Islet of Langerhans (tissue), 1 donor: Measurements from ENCODE around the gene CD244.
"Not testable (repeated sequence)": the region's sequence is repeated elsewhere in the genome, so short reads cannot be mapped to it uniquely, and the experiment has no call there.

ENCODE experiments used
- FAIRE-seq: peaks from one replicate; lab custom pipeline; 2011; peaks lifted over from hg19 to GRCh38; lab: Jason Lieb, UNC

The CD244 gene

GRCh38 chr1:160862203-160863060 lies at the start of gene CD244:
Gene CD244 (minus strand): TSS chr1:160862887. CDS start chr1:160862677, 210 bp downstream.
- no peak for FAIRE-seq

- FAIRE-seq = no peak
These were observed 49.2 kb upstream of the CD244 start for GRCh38 chr1:160911925-160912324.

- FAIRE-seq = no peak
These were observed 48.8 kb upstream of the CD244 start for GRCh38 chr1:160911441-160911840.

- no peak for FAIRE-seq
These were observed 47.6 kb upstream of the CD244 start for GRCh38 chr1:160910170-160910750.

GRCh38 chr1:160907976-160908375 lies 45.3 kb upstream of the CD244 start:
- no peak for FAIRE-seq

GRCh38 chr1:160905617-160905989 lies 42.9 kb upstream of the CD244 start:
- no peak for FAIRE-seq

GRCh38 chr1:160904783-160905616 lies 42.3 kb upstream of the CD244 start:
- no peak for FAIRE-seq

GRCh38 chr1:160902251-160902650 lies 39.6 kb upstream of the CD244 start:
- FAIRE-seq = not testable (repeated sequence)

- FAIRE-seq = no peak
These were observed 39.1 kb upstream of the CD244 start for GRCh38 chr1:160901768-160902167.

- not testable (repeated sequence) for FAIRE-seq
These were observed 38.0 kb upstream of the CD244 start for GRCh38 chr1:160900683-160901082.

GRCh38 chr1:160894368-160895135 lies 31.9 kb upstream of the CD244 start:
- not testable (repeated sequence) for FAIRE-seq

GRCh38 chr1:160891474-160891873 lies 28.8 kb upstream of the CD244 start:
- FAIRE-seq = no peak

- FAIRE-seq = no peak
These were observed 26.2 kb upstream of the CD244 start for GRCh38 chr1:160888926-160889325.

- FAIRE-seq = no peak
These were observed 24.4 kb upstream of the CD244 start for GRCh38 chr1:160887071-160887470.

GRCh38 chr1:160885042-160885441 lies 22.4 kb upstream of the CD244 start, which contains the start of gene ITLN1:
Gene ITLN1 (minus strand): TSS chr1:160885180. CDS start chr1:160884877, 303 bp downstream.
- no peak for FAIRE-seq

GRCh38 chr1:160884579-160884978 lies 21.9 kb upstream of the CD244 start:
- FAIRE-seq = no peak

GRCh38 chr1:160883581-160884513 lies 21.2 kb upstream of the CD244 start:
- FAIRE-seq = no peak

- FAIRE-seq = no peak
These were observed 19.9 kb upstream of the CD244 start for GRCh38 chr1:160882582-160882981.

- not testable (repeated sequence) for FAIRE-seq
These were observed 18.6 kb upstream of the CD244 start for GRCh38 chr1:160881264-160881663.

GRCh38 chr1:160880216-160880615 lies 17.5 kb upstream of the CD244 start:
- FAIRE-seq = no peak

- FAIRE-seq = no peak
These were observed 16.4 kb upstream of the CD244 start for GRCh38 chr1:160879056-160879455.
